ENCODE data around the gene PPP1R12B. TPM values are rescaled to one million over a fixed set of nuclear protein-coding genes. Genes with fewer than 3 reads are reported as not detected.
"Not testable (repeated sequence)": the region's sequence is repeated elsewhere in the genome, so short reads cannot be mapped to it uniquely, and the experiment has no call there.

PPP1R12B gene
- total RNA-seq, 1 experiment from 2014 or later, result 33.3 TPM

GRCh38 chr1:202367271-202367670 is 18.8 kb downstream of the PPP1R12B start:
- Histone ChIP-seq H3K4me1 (replicated peaks; ENCODE audit: insufficient read depth) (no peaks in the 10 kb centered on the region), H3K4me3 (no peak overlapping the region), H3K9me3 (ENCODE audit: insufficient read depth, low read depth) (no peaks in the 10 kb centered on the region), H3K27me3 (ENCODE audit: insufficient read depth, low read depth) (no peaks in the 10 kb centered on the region), H3K4me2 (no peak overlapping the region), H3K79me2 (ENCODE audit: low read depth) (peaks cover 59% of the 10 kb centered on the region), H3F3A (ENCODE audit: insufficient read depth, low read depth) (peaks cover 4% of the 10 kb centered on the region; the same call in 1 of the 2 replicates), H3K27ac (no peak overlapping the region), H4K20me1 (ENCODE audit: insufficient read depth) (0 out of 2 replicates have a peak, but pooled peaks cover 8% of the 10 kb centered on the region), H2AFZ (no peak overlapping the region), H3K9me2 (ENCODE audit: insufficient read depth) (no peaks in the 10 kb centered on the region), H3K36me3 (ENCODE audit: low read depth) (no peaks in the 10 kb centered on the region)
- no peak for DNase-seq
- no TSS peak for BruUV-seq (replicated peaks)
- intact Hi-C loops (cut with micrococcal nuclease; ENCODE audit: unreplicated experiment), result no loop called here
- CTCF ChIA-PET, result no interaction called here
- POLR2A ChIA-PET (ENCODE audit: unreplicated experiment), result no interaction called here
- TF ChIP-seq EZH2 (IDR thresholded peaks at IDR 0.05; ENCODE audit: low read depth) (no peak), CTCF (conservative IDR thresholded peaks at IDR 0.05) (no peak)

GRCh38 chr1:202370906-202371305 is 22.4 kb downstream of the PPP1R12B start:
- H4K20me1 ChIP-seq (ENCODE audit: insufficient read depth); BruUV-seq (replicated peaks); H3F3A ChIP-seq (ENCODE audit: insufficient read depth, low read depth); CTCF ChIA-PET; intact Hi-C loops (cut with micrococcal nuclease; ENCODE audit: unreplicated experiment); H3K4me1 ChIP-seq (replicated peaks; ENCODE audit: insufficient read depth); H3K9me2 ChIP-seq (ENCODE audit: insufficient read depth); H3K9me3 ChIP-seq (ENCODE audit: insufficient read depth, low read depth); H3K36me3 ChIP-seq (ENCODE audit: low read depth); H3K27me3 ChIP-seq (ENCODE audit: insufficient read depth, low read depth); DNase-seq; POLR2A ChIA-PET (ENCODE audit: unreplicated experiment); H2AFZ ChIP-seq; H3K4me2 ChIP-seq; H3K4me3 ChIP-seq; H3K27ac ChIP-seq: not testable (repeated sequence)
- H3K79me2 ChIP-seq (ENCODE audit: low read depth), result peaks cover 65% of the 10 kb centered on the region

- no peak overlapping the region for H3K4me2 ChIP-seq
These were observed 25.6 kb downstream of the PPP1R12B start for GRCh38 chr1:202374099-202374498.

GRCh38 chr1:202375175-202375574 is 26.7 kb downstream of the PPP1R12B start:
- Histone ChIP-seq H3K79me2 (ENCODE audit: low read depth) (peaks cover 76% of the 10 kb centered on the region), H3F3A (ENCODE audit: insufficient read depth, low read depth) (peaks cover 13% of the 10 kb centered on the region), H3K4me1 (replicated peaks; ENCODE audit: insufficient read depth) (peaks cover 34% of the 10 kb centered on the region)
- H3K9me3 ChIP-seq (ENCODE audit: insufficient read depth, low read depth); BruUV-seq (replicated peaks); H3K27ac ChIP-seq; H3K9me2 ChIP-seq (ENCODE audit: insufficient read depth); CTCF ChIA-PET; H3K36me3 ChIP-seq (ENCODE audit: low read depth); POLR2A ChIA-PET (ENCODE audit: unreplicated experiment); DNase-seq; H4K20me1 ChIP-seq (ENCODE audit: insufficient read depth); H3K4me3 ChIP-seq; intact Hi-C loops (cut with micrococcal nuclease; ENCODE audit: unreplicated experiment); H3K27me3 ChIP-seq (ENCODE audit: insufficient read depth, low read depth); H2AFZ ChIP-seq; H3K4me2 ChIP-seq: not testable (repeated sequence)

More at GRCh38 chr1:202374099-202374498, 25.6 kb downstream of the PPP1R12B start:
- no TSS peak for BruUV-seq (replicated peaks)
- Histone ChIP-seq H3K27me3 (ENCODE audit: insufficient read depth, low read depth) (no peaks in the 10 kb centered on the region), H4K20me1 (ENCODE audit: insufficient read depth) (no peaks in the 10 kb centered on the region), H3K9me2 (ENCODE audit: insufficient read depth) (no peaks in the 10 kb centered on the region), H3K4me3 (no peak overlapping the region), H3K4me1 (replicated peaks; ENCODE audit: insufficient read depth) (peaks cover 25% of the 10 kb centered on the region), H3K79me2 (ENCODE audit: low read depth) (peaks cover 76% of the 10 kb centered on the region), H2AFZ (no peak overlapping the region), H3K9me3 (ENCODE audit: insufficient read depth, low read depth) (no peaks in the 10 kb centered on the region), H3K27ac (no peak overlapping the region), H3F3A (ENCODE audit: insufficient read depth, low read depth) (peaks cover 3% of the 10 kb centered on the region; the same call in 1 of the 2 replicates), H3K36me3 (ENCODE audit: low read depth) (no peaks in the 10 kb centered on the region)
- ChIA-PET POLR2A (ENCODE audit: unreplicated experiment) (no interaction called here), CTCF (no interaction called here)
- no peak for DNase-seq
- TF ChIP-seq EZH2 (IDR thresholded peaks at IDR 0.05; ENCODE audit: low read depth), result no peak
- no peak for TF ChIP-seq CTCF (conservative IDR thresholded peaks at IDR 0.05)
- intact Hi-C loops (cut with micrococcal nuclease; ENCODE audit: unreplicated experiment), result no loop called here
